Ishikawa (cell line): ENCODE data around the gene VWC2L.

Experiments
- CEBPB ChIP-seq: IDR thresholded peaks from 2 replicates; pipeline ENCODE4 v1.6.1; 2012
- CREB1 ChIP-seq: IDR thresholded peaks from 2 replicates; pipeline ENCODE4 v1.6.1; 2012; ENCODE audit warnings: low read depth
- EGR1 ChIP-seq: IDR thresholded peaks from 2 replicates; pipeline ENCODE4 v1.6.1; 2012
- EP300 ChIP-seq: IDR thresholded peaks from 2 replicates; pipeline ENCODE4 v1.6.1; 2012; ENCODE audit warnings: borderline replicate concordance
- FOXM1 ChIP-seq: IDR thresholded peaks from 2 replicates; pipeline ENCODE4 v1.6.1; 2012; ENCODE audit warnings: low read depth, borderline replicate concordance
- NFIC ChIP-seq: IDR thresholded peaks from 2 replicates; pipeline ENCODE4 v1.6.1; 2012
- RAD21 ChIP-seq: IDR thresholded peaks from 2 replicates; pipeline ENCODE4 v1.6.1; 2012; ENCODE audit warnings: low read depth
- TAF1 ChIP-seq: IDR thresholded peaks from 2 replicates; pipeline ENCODE4 v1.6.1; 2012; ENCODE audit warnings: low read depth, mild to moderate bottlenecking
- TCF12 ChIP-seq: IDR thresholded peaks from 2 replicates; pipeline ENCODE4 v1.6.1; 2012; ENCODE audit warnings: low read depth
- TEAD4 ChIP-seq: IDR thresholded peaks from 2 replicates; pipeline ENCODE4 v1.6.1; 2012
- USF1 ChIP-seq: IDR thresholded peaks from 2 replicates; pipeline ENCODE4 v1.6.1; 2012
- YY1 ChIP-seq: IDR thresholded peaks from 2 replicates; pipeline ENCODE4 v1.6.1; 2012; ENCODE audit warnings: low read depth
- ZBTB7A ChIP-seq: IDR thresholded peaks from 2 replicates; pipeline ENCODE4 v1.6.1; 2012; ENCODE audit warnings: low read depth
- TF ChIP-seq, protein P1 (sequence below): IDR thresholded peaks from 2 replicates; pipeline ENCODE4 v1.6.1; 2012; ENCODE audit warnings: low read depth, mild to moderate bottlenecking
- TF ChIP-seq, protein P2 (sequence below): IDR thresholded peaks from 2 replicates; pipeline ENCODE4 v1.6.1; 2012

The VWC2L gene

DNA sequence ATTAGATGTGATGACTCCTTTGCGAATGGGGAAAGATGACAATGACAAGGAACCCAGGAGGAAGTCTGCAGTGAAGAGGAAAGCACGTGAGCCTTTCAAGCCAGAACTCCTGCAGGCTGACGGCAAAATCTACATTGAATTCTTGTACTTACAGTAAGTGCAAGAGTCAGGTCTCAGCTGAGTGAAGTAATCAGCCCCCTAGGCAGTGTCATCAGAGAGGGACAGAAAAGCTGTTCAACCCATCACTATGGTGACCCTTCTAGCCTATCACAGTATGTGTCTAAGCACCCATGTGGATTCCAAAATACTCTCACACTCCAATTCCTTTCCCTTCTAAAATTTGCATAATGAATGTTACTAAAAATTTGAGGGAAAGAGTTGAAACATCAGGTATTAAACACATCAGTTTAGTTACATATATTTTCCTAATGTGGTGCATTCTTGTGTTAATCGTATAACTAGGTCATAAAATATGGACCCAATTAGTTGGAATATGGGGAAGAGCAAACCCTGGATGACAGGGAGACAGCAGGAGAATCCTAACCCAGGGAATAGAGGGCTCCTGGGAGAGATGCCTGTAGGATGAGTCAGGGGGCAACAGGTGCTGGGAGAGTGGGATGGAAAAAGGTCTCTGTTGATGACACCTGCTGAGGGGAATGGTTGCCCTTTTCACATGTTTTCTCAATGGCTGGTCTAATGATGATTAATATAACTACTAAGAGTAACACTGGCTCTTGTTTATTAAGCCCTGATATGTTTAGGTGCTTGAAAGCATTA lies 39.5 kb downstream of the VWC2L start:
- TF ChIP-seq TAF1 (no peak), TCF12 (no peak), EP300 (no peak), CREB1 (no peak), TEAD4 (no peak), YY1 (no peak), EGR1 (no peak), CEBPB (no peak), FOXM1 (no peak), RAD21 (no peak), USF1 (no peak), ZBTB7A (no peak), NFIC (no peak)
- TF ChIP-seq, protein P1, sequence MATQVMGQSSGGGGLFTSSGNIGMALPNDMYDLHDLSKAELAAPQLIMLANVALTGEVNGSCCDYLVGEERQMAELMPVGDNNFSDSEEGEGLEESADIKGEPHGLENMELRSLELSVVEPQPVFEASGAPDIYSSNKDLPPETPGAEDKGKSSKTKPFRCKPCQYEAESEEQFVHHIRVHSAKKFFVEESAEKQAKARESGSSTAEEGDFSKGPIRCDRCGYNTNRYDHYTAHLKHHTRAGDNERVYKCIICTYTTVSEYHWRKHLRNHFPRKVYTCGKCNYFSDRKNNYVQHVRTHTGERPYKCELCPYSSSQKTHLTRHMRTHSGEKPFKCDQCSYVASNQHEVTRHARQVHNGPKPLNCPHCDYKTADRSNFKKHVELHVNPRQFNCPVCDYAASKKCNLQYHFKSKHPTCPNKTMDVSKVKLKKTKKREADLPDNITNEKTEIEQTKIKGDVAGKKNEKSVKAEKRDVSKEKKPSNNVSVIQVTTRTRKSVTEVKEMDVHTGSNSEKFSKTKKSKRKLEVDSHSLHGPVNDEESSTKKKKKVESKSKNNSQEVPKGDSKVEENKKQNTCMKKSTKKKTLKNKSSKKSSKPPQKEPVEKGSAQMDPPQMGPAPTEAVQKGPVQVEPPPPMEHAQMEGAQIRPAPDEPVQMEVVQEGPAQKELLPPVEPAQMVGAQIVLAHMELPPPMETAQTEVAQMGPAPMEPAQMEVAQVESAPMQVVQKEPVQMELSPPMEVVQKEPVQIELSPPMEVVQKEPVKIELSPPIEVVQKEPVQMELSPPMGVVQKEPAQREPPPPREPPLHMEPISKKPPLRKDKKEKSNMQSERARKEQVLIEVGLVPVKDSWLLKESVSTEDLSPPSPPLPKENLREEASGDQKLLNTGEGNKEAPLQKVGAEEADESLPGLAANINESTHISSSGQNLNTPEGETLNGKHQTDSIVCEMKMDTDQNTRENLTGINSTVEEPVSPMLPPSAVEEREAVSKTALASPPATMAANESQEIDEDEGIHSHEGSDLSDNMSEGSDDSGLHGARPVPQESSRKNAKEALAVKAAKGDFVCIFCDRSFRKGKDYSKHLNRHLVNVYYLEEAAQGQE: no peak
- TF ChIP-seq, protein P2, sequence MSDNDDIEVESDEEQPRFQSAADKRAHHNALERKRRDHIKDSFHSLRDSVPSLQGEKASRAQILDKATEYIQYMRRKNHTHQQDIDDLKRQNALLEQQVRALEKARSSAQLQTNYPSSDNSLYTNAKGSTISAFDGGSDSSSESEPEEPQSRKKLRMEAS: no peak

DNA sequence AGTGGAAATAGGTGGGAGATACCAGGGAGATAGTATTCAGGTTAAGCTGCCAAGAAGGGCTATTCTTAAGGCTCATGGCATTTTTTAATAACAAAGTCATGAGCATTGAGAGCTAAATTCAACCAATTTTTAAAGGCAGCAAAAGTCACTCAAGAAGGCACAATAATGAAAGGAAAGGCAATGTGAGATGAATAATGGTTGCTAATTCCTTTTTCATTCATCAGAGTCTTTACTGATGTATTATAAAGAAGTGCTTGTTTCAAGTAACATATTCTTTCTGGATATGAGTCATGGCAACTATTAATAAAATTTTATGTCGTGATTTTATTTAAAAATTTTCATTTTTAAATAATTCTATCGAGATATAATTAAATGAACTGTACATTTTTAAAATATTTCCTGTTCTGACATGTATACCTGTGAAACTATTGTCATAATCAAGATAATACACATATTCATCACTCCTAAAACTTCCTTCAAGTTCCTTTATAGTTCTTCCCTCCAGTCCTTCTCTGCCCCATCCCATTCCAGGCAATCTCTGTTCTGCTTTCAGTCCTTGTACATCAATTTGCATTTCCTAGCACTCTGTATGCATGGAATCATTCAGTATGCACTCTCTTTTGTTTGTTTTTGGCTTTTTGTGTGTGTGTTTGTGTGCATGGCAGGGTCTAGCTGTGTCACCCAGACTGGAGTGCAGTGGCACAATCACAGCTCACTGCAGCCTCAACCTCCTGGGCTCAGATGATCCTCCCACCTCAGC lies 40.8 kb downstream of the VWC2L start:
- TF ChIP-seq TEAD4 (no peak), NFIC (no peak), TAF1 (no peak), USF1 (no peak), RAD21 (no peak), ZBTB7A (no peak), YY1 (no peak), FOXM1 (no peak), CREB1 (no peak), TCF12 (no peak)
- TF ChIP-seq, protein P2: no peak

DNA sequence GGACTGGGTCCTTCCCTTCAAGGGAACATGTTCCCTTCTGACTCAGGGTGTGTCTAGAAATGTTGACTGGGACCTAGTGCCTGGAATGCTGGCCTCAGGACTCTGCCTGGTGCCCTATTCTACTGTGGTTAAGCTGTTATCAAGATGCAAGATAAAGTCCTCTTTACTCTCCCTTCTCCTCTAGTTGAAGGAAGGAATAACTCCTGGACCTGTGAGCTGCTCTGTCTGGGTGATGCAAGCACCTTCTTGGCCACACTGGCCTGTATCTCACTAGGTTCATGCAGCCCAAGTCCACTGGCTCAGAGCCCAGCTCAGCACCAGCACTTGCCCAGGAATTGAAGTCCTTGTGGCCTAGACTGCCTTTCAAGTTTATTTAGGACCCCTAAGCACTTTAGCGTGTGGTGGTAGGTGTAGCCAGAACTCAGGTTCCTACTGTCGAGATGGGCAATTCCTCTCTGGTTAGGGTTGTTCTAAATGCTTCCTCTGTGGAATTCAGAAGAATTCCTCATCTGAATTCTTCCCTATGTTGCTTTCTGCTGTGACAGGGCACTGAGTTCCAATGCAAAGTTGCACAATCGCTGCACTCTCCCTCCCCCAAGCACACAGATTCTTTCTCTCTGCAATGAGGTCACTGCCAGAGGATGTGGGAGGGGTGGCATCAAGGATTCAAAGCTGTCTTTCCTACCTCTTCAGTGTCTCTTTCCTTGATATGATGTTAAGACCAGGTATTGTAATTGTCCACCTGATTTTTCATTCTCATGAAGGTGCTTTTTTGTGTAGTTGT lies 54.7 kb downstream of the VWC2L start:
- peak; percentile 91 for TF ChIP-seq CEBPB
- TF ChIP-seq RAD21: no peak
- TF ChIP-seq TAF1: no peak
- TF ChIP-seq, protein P1: no peak

GRCh38 chr2:214469728-214470127 lies 58.9 kb downstream of the VWC2L start:
- no peak for TF ChIP-seq YY1
- TF ChIP-seq USF1: no peak
- no peak for TF ChIP-seq FOXM1
- TF ChIP-seq, protein P1: no peak
- TF ChIP-seq NFIC: no peak
- no peak for TF ChIP-seq TCF12
- TF ChIP-seq RAD21: no peak
- TF ChIP-seq, protein P2: no peak
- no peak for TF ChIP-seq TEAD4
- TF ChIP-seq CREB1: no peak
- no peak for TF ChIP-seq EGR1
- no peak for TF ChIP-seq EP300
- no peak for TF ChIP-seq ZBTB7A
